K562 treated with DMSO at 1 percent for 4 hours (cell line): ENCODE results near the gene CLEC2B. TPM values are rescaled to one million over a fixed set of nuclear protein-coding genes. Genes with fewer than 3 reads are reported as not detected.

ENCODE experiments used
- total RNA-seq: library from RNA; unstranded; fragments of 300-600 nt; gene quantifications from 2 replicates; pipeline ENCODE4 v1.2.3, GENCODE V29; 2022; ENCODE audit not compliant: insufficient read depth

The CLEC2B gene
- 0.90 TPM in 1 of 2 replicates, not detected in the other for total RNA-seq

DNA sequence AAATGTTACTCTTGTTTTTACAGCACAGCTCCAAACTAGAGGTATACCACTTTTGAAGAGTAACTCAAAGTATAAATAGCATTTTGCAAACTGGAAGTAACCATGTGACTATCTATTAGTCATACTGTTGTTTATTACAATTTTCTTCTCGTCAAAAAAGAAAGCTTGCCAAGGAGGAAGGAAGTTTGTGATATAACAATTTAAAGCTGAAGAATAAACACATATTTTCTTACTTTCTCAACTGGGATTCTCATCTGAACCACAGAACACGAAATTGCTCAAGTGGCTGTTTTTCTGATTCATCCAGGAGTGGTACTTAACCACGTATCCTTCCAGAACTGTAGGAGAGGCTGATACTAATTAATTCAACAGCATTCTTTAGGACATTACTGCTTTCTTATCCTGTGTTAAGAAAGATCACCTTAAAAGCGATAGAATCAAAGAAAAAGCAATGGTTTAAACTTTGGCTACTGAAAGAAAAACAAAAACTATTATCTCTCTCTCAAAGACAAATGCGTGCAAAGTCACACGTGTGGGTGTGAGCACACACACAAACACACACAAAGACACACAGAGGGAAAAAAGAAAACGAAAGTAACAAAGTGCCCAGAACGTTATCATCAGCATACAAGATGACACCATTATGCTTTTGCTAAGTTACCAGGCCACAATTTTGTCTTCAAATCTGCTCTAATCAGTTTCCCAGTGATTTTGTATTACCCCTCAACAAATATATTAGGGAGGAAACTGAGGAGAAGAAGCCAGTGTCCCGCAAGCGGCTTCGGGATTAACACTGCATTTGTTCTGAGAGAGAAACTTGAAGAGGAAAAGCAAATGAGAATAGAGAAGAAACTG, at the start of gene CLEC2B:
Gene CLEC2B, minus strand, starts transcription at position 48 of the 855 bp plus-strand sequence.

DNA sequence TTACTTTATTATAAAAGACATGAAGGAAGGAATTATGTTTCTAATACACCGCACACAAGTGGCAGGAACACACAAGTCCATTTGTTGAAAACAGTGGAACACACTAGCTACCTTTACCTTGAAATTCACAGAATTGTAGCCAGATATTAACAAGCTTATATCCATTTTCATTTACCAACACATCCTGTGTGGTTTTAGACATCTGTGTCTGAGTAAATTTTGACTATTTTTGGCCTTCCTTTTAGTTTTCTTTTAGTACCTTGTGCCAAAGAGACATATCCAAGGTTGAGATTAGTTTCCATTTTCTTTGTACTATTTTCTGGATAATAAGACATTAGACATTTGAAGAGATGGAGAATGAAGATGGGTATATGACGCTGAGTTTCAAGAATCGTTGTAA, 12.1 kb upstream of the CLEC2B start, which contains the start of gene KLRF2:
Gene KLRF2, plus strand, starts transcription at position 244 of the 400 bp plus-strand sequence. Its CDS starts 107 bp downstream, at position 351.

DNA sequence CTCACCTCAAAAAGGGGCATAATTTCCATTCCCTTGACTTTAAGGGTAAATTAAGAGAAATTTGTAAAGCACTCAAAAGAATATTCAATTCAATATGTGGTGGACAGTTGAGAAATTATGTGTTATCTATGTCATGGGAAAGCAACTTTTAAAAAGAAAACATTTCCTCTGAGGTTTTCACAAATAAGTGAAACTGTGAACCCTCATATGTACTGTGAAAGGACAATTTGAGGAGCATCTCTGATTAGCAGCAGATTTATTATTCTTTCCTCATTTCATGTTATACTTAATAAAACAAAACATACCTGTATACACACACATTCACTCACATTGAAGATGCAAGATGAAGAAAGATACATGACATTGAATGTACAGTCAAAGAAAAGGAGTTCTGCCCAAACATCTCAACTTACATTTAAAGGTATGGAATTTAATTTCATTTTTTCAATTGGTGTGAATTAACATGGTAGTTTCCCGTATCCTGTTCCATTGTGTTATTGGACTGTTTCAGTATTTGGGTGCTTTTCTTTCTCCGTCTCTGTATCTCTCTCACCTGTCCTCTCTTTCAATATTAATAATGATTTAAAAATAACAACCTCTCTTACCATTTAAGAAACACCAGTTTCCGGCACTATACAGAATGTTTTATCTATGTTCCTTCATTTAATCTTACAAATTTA, 41.8 kb downstream of the CLEC2B start, which contains the start of gene KLRF1:
Gene KLRF1, plus strand, starts transcription at position 273 of the 680 bp plus-strand sequence. Its CDS starts 64 bp downstream, at position 337.

Other genes with a start within 250 kb of the CLEC2B start
- gene CLEC2D, start 199.6 kb downstream of the CLEC2B start, total RNA-seq, result 1.5 and 1.7 TPM in 2 replicates
- gene CLECL1, start 136.3 kb downstream of the CLEC2B start, total RNA-seq, result not detected in 2 replicates
- 1.1 and 3.2 TPM in 2 replicates for gene CD69, start 108.5 kb downstream of the CLEC2B start, total RNA-seq
- not detected in 2 replicates for gene KLRF1, start 41.9 kb downstream of the CLEC2B start, total RNA-seq
- gene KLRF2, start 12.1 kb upstream of the CLEC2B start, total RNA-seq, result not detected in 2 replicates
- not detected in 2 replicates for gene CLEC2A, start 63.0 kb upstream of the CLEC2B start, total RNA-seq
- gene CLEC12A, start 102.1 kb upstream of the CLEC2B start, total RNA-seq, result not detected in 2 replicates
- gene CLEC1B, start 129.8 kb upstream of the CLEC2B start, total RNA-seq, result not detected in 2 replicates
- gene CLEC12B, start 141.3 kb upstream of the CLEC2B start, total RNA-seq, result not detected in 2 replicates
- gene CLEC9A, start 161.3 kb upstream of the CLEC2B start, total RNA-seq, result not detected in 2 replicates
- gene CLEC1A, start 229.6 kb upstream of the CLEC2B start, total RNA-seq, result not detected in 2 replicates